Mesenchymal stem cell (in vitro differentiated cells and primary cell): Measurements from ENCODE around the gene PTGES2.

Experiments
- DNase-seq: peaks from one replicate; pipeline ENCODE4 v3.0.0-alpha.2; 2013
- H2AFZ ChIP-seq: one replicate; pipeline ENCODE4 v1.6.1; 2013; ENCODE audit warnings: low read depth, mild to moderate bottlenecking, control low read depth, inconsistent platforms, low read length, moderate library complexity
- H2AK5ac ChIP-seq: 2 replicates; pipeline ENCODE4 v1.6.1; 2013; ENCODE audit warnings: low read length, moderate library complexity, mild to moderate bottlenecking, inconsistent platforms; ENCODE audit not compliant: severe bottlenecking
- H2BK120ac ChIP-seq: one replicate; pipeline ENCODE4 v1.6.1; 2013; ENCODE audit warnings: low read depth, mild to moderate bottlenecking, inconsistent platforms, low read length, moderate library complexity
- H2BK12ac ChIP-seq, 2 experiments: one replicate each; pipeline ENCODE4 v1.6.1; 2013; ENCODE audit warnings: inconsistent platforms in 2 of 2, low read length in 2 of 2, mild to moderate bottlenecking in 2 of 2, moderate library complexity in 2 of 2, control low read depth in 1 of 2
- H2BK15ac ChIP-seq: one replicate; pipeline ENCODE4 v1.6.1; 2013; ENCODE audit warnings: mild to moderate bottlenecking, low read depth, inconsistent platforms; ENCODE audit not compliant: poor library complexity, severe bottlenecking
- H2BK5ac ChIP-seq: 2 replicates; pipeline ENCODE4 v1.6.1; 2013; ENCODE audit warnings: low read depth, mild to moderate bottlenecking, low read length, control low read depth, inconsistent platforms; ENCODE audit not compliant: poor library complexity, severe bottlenecking
- H3K14ac ChIP-seq, 2 experiments: one replicate each; pipeline ENCODE4 v1.6.1; 2013; ENCODE audit warnings: inconsistent platforms in 2 of 2, low read length in 2 of 2, control low read depth in 1 of 2, mild to moderate bottlenecking in 1 of 2, moderate library complexity in 1 of 2
- H3K18ac ChIP-seq, 2 experiments: one replicate each; pipeline ENCODE4 v1.6.1; 2013; ENCODE audit warnings: inconsistent platforms in 2 of 2, low read length in 2 of 2, control low read depth in 1 of 2, low read depth in 1 of 2, mild to moderate bottlenecking in 1 of 2
- H3K23ac ChIP-seq, 2 experiments: one replicate each; pipeline ENCODE4 v1.6.1; 2013; ENCODE audit warnings: inconsistent platforms in 2 of 2, low read length in 2 of 2, mild to moderate bottlenecking in 2 of 2, moderate library complexity in 2 of 2, control low read depth in 1 of 2
- H3K27ac ChIP-seq: 2 replicates; pipeline ENCODE4 v1.5.1; 2013; ENCODE audit warnings: mild to moderate bottlenecking, moderate library complexity, low read length, control low read depth, inconsistent platforms; ENCODE audit not compliant: poor library complexity, severe bottlenecking
- H3K27me3 ChIP-seq, 2 experiments: 2 replicates each; pipeline versions ENCODE4 v1.6.1 to v1.7.0; 2013; ENCODE audit warnings: low read length in 2 of 2, mild to moderate bottlenecking in 2 of 2, moderate library complexity in 2 of 2, control low read depth in 1 of 2, inconsistent platforms in 1 of 2; ENCODE audit not compliant: control insufficient read depth in 1 of 2, insufficient read depth in 1 of 2
- H3K36me3 ChIP-seq, 2 experiments: 2 replicates each; pipeline versions ENCODE4 v1.6.1 to v1.7.0; 2013; ENCODE audit warnings: low read length in 2 of 2, control low read depth in 1 of 2, inconsistent platforms in 1 of 2, low read depth in 1 of 2, mild to moderate bottlenecking in 1 of 2; ENCODE audit not compliant: insufficient read depth in 2 of 2, control insufficient read depth in 1 of 2
- H3K4ac ChIP-seq, 2 experiments: one replicate each; pipeline ENCODE4 v1.6.1; 2013; ENCODE audit warnings: inconsistent platforms in 2 of 2, low read length in 2 of 2, mild to moderate bottlenecking in 2 of 2, moderate library complexity in 2 of 2, control low read depth in 1 of 2, low read depth in 1 of 2
- H3K4me1 ChIP-seq: 2 replicates; pipeline ENCODE4 v1.6.1; 2013; ENCODE audit warnings: low read depth, low read length, control low read depth; ENCODE audit not compliant: control insufficient read depth, insufficient read depth
- H3K4me2 ChIP-seq: 2 replicates; pipeline ENCODE4 v1.6.1; 2013; ENCODE audit warnings: low read length, mild to moderate bottlenecking, inconsistent platforms; ENCODE audit not compliant: poor library complexity, severe bottlenecking
- H3K4me3 ChIP-seq, 2 experiments: 2 replicates each; pipeline versions ENCODE4 v1.5.1 to v1.7.0; 2013; ENCODE audit warnings: low read length in 2 of 2, mild to moderate bottlenecking in 2 of 2, control low read depth in 1 of 2, low read depth in 1 of 2; ENCODE audit not compliant: insufficient read depth in 1 of 2
- H3K79me1 ChIP-seq: replicated peaks from 2 replicates; pipeline ENCODE4 v1.6.1; 2013; ENCODE audit warnings: mild to moderate bottlenecking, control low read depth, low read length, inconsistent platforms; ENCODE audit not compliant: poor library complexity, severe bottlenecking
- H3K9ac ChIP-seq: 2 replicates; pipeline ENCODE4 v1.7.0; 2013; ENCODE audit warnings: mild to moderate bottlenecking, low read length, moderate library complexity
- H3K9me3 ChIP-seq: 2 replicates; pipeline ENCODE4 v1.7.0; 2013; ENCODE audit warnings: mild to moderate bottlenecking, low read length; ENCODE audit not compliant: control insufficient read depth
- H4K8ac ChIP-seq: one replicate; pipeline ENCODE4 v1.6.1; 2013; ENCODE audit warnings: inconsistent platforms, mild to moderate bottlenecking, low read length, moderate library complexity
- H4K91ac ChIP-seq: one replicate; pipeline ENCODE4 v1.6.1; 2013; ENCODE audit warnings: mild to moderate bottlenecking, low read length, inconsistent platforms
- WGBS: methylation state at CpG from one replicate; pipeline ENCODE4 v1.1.7; 2013; ENCODE audit warnings: mixed read lengths; 5-methylcytosine and 5-hydroxymethylcytosine counted together

Gene PTGES2

DNA sequence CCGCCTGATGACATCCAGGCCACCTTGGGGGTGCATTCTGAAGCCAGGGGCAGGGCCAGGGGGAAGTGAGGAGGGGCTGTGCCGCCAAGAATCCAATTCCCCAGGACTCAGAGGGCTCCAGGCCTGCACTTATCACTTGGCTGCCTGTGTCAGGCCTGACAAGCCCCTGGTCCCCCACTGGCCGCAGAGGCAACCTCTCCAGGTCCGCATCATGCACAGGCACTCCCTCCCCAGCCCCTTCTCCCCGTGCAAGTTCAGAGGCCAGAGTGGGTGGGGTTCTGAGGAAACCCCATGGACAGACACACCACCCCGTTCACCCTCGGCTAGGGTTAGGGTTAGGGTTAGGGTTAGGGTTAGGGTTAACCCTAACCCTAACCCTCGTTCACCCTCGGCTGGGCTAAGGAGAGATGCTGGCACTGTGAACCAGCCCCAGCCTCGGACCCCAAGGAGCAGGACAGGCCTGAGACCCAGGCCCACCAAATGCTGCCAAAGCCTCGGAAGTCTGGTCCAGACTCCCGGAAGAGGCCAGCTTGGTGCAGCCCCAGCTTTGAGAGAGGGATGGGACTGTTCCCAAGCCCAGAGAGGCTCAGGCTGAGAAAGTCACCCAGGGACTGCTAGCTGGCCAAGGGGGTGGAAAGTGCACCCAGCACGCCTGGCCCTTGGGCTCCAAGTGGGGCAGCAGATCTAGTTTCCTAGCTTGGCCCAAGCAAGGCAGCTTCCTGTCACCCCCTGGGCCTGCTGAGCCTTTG is 26.6 kb upstream of the PTGES2 start:
- Histone ChIP-seq H3K4me1 (peaks cover 6% of the 10 kb centered on the region), H4K91ac (no peak overlapping the region), H4K8ac (no peak overlapping the region), H3K36me3 (no peaks in the 10 kb centered on the region), H3K27me3 (peaks cover 0 to 9% of the 10 kb centered on the region in 2 experiments), H2BK120ac (no peak overlapping the region), H3K9me3 (no peaks in the 10 kb centered on the region), H3K27ac (no peak overlapping the region), H3K14ac (no peak overlapping the region), H3K4ac (no peak overlapping the region), H2BK5ac (no peak overlapping the region), H3K18ac (no peak overlapping the region), H3K79me1 (no peaks in the 10 kb centered on the region), H3K4me3 (no peak overlapping the region), H3K23ac (no peak overlapping the region), H2BK15ac (no peak overlapping the region), H2BK12ac (no peak overlapping the region), H3K9ac (no peak overlapping the region), H2AFZ (no peak overlapping the region), H3K4me2 (no peak overlapping the region), H2AK5ac (no peak overlapping the region)
- DNase-seq, result no peak
- 82% methylated on average over 11 of the region's 13 CpGs for WGBS

GRCh38 chr9:128153060-128153946 is 25.8 kb upstream of the PTGES2 start:
- no peak overlapping the region for H3K27ac ChIP-seq
- no peak overlapping the region for H3K4me2 ChIP-seq
- H2BK120ac ChIP-seq, result no peak overlapping the region
- H3K27me3 ChIP-seq, result peaks cover 0 to 12% of the 10 kb centered on the region in 2 experiments
- peaks cover 6% of the 10 kb centered on the region for H3K4me1 ChIP-seq
- no peaks in the 10 kb centered on the region for H3K9me3 ChIP-seq
- no peaks in the 10 kb centered on the region for H3K79me1 ChIP-seq
- no peak overlapping the region for H2BK5ac ChIP-seq
- no peaks in the 10 kb centered on the region for H3K36me3 ChIP-seq
- H3K9ac ChIP-seq, result no peak overlapping the region
- peak overlapping the region; percentile 37 for H4K91ac ChIP-seq
- H3K23ac ChIP-seq, result no peak overlapping the region
- no peak overlapping the region for H3K4ac ChIP-seq
- DNase-seq, result no peak
- no peak overlapping the region for H2BK12ac ChIP-seq
- H3K4me3 ChIP-seq, result no peak overlapping the region
- H2AK5ac ChIP-seq, result no peak overlapping the region
- H2AFZ ChIP-seq, result no peak overlapping the region
- 85% methylated on average over 23 of the region's 26 CpGs for WGBS
- H2BK15ac ChIP-seq, result no peak overlapping the region
- H3K18ac ChIP-seq, result no peak overlapping the region
- H3K14ac ChIP-seq, result no peak overlapping the region
- no peak overlapping the region for H4K8ac ChIP-seq

DNA sequence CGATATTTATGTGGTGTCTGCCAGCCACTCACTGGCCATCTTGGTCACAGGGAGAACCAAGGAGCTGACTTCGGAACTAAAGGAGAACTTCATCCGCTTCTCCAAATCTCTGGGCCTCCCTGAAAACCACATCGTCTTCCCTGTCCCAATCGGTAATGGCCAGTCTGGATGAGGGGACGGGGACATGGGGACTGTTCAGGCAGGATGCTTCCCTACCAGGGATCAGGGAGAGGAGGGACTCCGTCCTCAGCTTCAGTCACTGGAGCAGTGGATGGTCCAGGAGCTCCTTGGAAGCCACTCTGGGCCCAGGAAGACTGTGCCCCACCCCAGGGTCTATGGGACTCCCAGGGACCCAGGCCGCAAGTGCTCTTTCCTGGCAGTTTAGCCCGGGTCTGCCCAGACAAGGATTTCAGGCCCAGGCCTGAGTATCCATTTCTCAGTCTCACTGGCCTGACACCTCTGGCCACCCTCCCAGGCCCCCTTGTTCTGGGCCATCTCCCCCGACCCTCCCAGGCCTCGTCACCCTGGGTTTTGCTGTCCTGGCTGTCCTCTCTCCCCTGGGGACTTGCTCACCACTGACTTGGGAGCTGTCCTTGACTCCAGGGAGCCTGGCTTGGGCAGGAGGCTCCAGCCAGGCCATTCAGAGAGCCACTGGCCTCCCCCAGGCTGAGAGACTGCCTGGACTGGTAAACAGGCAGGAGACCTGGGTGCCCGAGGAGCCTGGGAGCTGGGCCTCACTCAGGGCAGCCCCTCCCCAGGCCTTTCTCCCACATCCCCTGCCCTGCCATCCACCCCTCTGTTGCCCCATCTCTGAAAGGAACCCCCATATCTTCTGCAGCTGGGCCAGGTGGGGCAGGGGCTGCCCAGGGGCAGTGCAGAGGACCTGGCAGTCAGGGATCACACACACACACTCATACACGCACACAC is 24.9 kb upstream of the PTGES2 start:
- Histone ChIP-seq H3K9me3 (no peaks in the 10 kb centered on the region), H3K4me1 (peaks cover 6% of the 10 kb centered on the region), H4K91ac (no peak overlapping the region), H3K18ac (no peak overlapping the region), H3K27me3 (peaks cover 0 to 17% of the 10 kb centered on the region in 2 experiments), H3K14ac (no peak overlapping the region), H3K23ac (no peak overlapping the region), H3K4ac (no peak overlapping the region), H3K4me2 (no peak overlapping the region), H2BK5ac (no peak overlapping the region), H2BK15ac (no peak overlapping the region), H3K79me1 (no peaks in the 10 kb centered on the region), H4K8ac (no peak overlapping the region), H2BK12ac (no peak overlapping the region), H3K27ac (no peak overlapping the region), H3K9ac (no peak overlapping the region), H2AK5ac (no peak overlapping the region), H2BK120ac (no peak overlapping the region), H3K4me3 (no peak overlapping the region), H2AFZ (no peak overlapping the region), H3K36me3 (no peaks in the 10 kb centered on the region)
- no peak for DNase-seq
- WGBS, result 92% methylated on average over 12 of the region's 13 CpGs
